ENCODE data around the gene HGD. TPM values are rescaled to one million over a fixed set of nuclear protein-coding genes. Genes with fewer than 3 reads are reported as not detected.

Gene HGD
- total and polyA plus RNA-seq, 2 of the 13 experiments (the other 11 are each of a cell fraction or from before 2014, with no cell fraction given), result 265 to 398 TPM

DNA sequence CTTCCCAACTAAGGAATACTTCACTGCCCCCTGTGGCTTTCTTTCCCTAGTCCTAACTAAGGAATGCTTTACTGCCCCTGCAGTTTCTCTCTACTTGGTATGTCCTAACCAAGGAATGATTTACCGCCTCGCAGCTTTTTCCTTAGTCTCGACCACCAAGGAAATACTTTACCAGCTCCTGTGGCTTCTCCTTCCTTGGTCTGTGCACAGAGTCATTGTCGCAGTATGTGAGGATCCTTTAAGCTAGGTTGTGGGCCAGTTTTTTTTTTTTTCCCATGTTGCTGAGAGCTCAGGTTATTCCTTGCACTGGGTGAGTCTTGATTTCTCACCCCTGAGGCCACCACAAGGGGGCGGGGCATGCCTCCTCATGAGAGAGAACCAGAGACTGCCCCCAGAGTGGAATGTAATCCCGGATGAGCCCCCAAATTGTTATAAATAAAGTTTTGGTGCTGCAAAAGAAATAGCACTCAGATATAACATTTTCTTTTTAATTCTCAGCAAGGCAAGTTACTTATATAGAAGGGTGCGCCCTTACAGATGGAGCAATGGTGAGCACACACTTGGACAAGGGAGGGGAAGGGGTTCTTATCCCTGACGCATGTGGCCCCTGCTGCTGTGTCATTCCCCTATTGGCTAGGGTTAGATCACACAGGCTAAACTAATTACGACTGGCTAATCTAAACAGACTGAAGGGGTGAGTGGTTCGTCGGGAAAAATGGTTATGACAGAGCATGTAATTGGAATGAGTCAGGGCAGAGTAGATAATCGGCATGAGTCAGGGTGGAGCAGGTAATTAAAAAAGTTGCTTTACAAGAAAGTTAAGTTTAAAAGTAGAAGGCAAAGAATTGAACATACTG, 58.9 kb downstream of the HGD start (continued):
- no peak for TF ChIP-seq SNRNP70 (IDR thresholded peaks at IDR 0.05; ENCODE audit: low read depth, low read length)
- no peak for TF ChIP-seq EED (CRISPR knock-in tag; IDR thresholded peaks at IDR 0.05)
- TF ChIP-seq PAX8 (CRISPR knock-in tag; IDR thresholded peaks at IDR 0.05; ENCODE audit: borderline replicate concordance), result no peak
- TF ChIP-seq, protein P1, sequence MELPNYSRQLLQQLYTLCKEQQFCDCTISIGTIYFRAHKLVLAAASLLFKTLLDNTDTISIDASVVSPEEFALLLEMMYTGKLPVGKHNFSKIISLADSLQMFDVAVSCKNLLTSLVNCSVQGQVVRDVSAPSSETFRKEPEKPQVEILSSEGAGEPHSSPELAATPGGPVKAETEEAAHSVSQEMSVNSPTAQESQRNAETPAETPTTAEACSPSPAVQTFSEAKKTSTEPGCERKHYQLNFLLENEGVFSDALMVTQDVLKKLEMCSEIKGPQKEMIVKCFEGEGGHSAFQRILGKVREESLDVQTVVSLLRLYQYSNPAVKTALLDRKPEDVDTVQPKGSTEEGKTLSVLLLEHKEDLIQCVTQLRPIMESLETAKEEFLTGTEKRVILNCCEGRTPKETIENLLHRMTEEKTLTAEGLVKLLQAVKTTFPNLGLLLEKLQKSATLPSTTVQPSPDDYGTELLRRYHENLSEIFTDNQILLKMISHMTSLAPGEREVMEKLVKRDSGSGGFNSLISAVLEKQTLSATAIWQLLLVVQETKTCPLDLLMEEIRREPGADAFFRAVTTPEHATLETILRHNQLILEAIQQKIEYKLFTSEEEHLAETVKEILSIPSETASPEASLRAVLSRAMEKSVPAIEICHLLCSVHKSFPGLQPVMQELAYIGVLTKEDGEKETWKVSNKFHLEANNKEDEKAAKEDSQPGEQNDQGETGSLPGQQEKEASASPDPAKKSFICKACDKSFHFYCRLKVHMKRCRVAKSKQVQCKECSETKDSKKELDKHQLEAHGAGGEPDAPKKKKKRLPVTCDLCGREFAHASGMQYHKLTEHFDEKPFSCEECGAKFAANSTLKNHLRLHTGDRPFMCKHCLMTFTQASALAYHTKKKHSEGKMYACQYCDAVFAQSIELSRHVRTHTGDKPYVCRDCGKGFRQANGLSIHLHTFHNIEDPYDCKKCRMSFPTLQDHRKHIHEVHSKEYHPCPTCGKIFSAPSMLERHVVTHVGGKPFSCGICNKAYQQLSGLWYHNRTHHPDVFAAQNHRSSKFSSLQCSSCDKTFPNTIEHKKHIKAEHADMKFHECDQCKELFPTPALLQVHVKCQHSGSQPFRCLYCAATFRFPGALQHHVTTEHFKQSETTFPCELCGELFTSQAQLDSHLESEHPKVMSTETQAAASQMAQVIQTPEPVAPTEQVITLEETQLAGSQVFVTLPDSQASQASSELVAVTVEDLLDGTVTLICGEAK (IDR thresholded peaks at IDR 0.05), result no peak
- TF ChIP-seq, protein P1 (CRISPR knock-in tag; IDR thresholded peaks at IDR 0.05), result 0 out of 2 replicates have a peak, but pooled peaks have one; percentile 31
- no peak for TF ChIP-seq NBN (conservative IDR thresholded peaks at IDR 0.05)
- no peak for TF ChIP-seq THAP7 (CRISPR knock-in tag; IDR thresholded peaks at IDR 0.05)
- TF ChIP-seq TEAD3 (CRISPR knock-in tag; optimal IDR thresholded peaks at IDR 0.05; ENCODE audit: borderline replicate concordance), result peak; percentile 18
- no peak for TF ChIP-seq PHF8 (CRISPR knock-in tag; IDR thresholded peaks at IDR 0.05)
- TF ChIP-seq RAD51 (IDR thresholded peaks at IDR 0.05; ENCODE audit: borderline replicate concordance), result no peak
- no peak for TF ChIP-seq SRSF4 (IDR thresholded peaks at IDR 0.05; ENCODE audit: low read depth, low read length, poor library complexity, severe bottlenecking)
- no peak for TF ChIP-seq ZNF614 (CRISPR knock-in tag; IDR thresholded peaks at IDR 0.05; ENCODE audit: borderline replicate concordance)
- TF ChIP-seq, protein P2, sequence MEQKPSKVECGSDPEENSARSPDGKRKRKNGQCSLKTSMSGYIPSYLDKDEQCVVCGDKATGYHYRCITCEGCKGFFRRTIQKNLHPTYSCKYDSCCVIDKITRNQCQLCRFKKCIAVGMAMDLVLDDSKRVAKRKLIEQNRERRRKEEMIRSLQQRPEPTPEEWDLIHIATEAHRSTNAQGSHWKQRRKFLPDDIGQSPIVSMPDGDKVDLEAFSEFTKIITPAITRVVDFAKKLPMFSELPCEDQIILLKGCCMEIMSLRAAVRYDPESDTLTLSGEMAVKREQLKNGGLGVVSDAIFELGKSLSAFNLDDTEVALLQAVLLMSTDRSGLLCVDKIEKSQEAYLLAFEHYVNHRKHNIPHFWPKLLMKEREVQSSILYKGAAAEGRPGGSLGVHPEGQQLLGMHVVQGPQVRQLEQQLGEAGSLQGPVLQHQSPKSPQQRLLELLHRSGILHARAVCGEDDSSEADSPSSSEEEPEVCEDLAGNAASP (CRISPR knock-in tag; IDR thresholded peaks at IDR 0.05; ENCODE audit: borderline replicate concordance), result no peak
- TF ChIP-seq ZNF20 (CRISPR knock-in tag; IDR thresholded peaks at IDR 0.05), result no peak

All from HepG2 (cell line).